ENCODE data around the gene UGT1A8. TPM values are rescaled to one million over a fixed set of nuclear protein-coding genes. Genes with fewer than 3 reads are reported as not detected.

Gene UGT1A8
- polyA plus RNA-seq, 1 experiment: not detected

- ChIA-PET CTCF (no interaction called here), POLR2A (no interaction called here)
- Histone ChIP-seq H3K27ac (ENCODE audit: low read depth, low read length) (no peak overlapping the region), H3K4me3 (ENCODE audit: low read depth, low read length) (no peak overlapping the region), H3K9me3 (ENCODE audit: control insufficient read depth, insufficient read depth, low read length) (no peaks in the 10 kb centered on the region; the same call in 1 of the 2 replicates), H3K27me3 (ENCODE audit: control insufficient read depth, insufficient read depth, low read length) (peaks cover 11% of the 10 kb centered on the region)
- TF ChIP-seq CTCF (IDR thresholded peaks at IDR 0.05; ENCODE audit: low read depth, low read length): no peak
- no peak for DNase-seq (ENCODE audit: low read depth, low spot score)
These were observed 196.0 kb downstream of the UGT1A8 start for GRCh38 chr2:233813236-233814055.

DNA sequence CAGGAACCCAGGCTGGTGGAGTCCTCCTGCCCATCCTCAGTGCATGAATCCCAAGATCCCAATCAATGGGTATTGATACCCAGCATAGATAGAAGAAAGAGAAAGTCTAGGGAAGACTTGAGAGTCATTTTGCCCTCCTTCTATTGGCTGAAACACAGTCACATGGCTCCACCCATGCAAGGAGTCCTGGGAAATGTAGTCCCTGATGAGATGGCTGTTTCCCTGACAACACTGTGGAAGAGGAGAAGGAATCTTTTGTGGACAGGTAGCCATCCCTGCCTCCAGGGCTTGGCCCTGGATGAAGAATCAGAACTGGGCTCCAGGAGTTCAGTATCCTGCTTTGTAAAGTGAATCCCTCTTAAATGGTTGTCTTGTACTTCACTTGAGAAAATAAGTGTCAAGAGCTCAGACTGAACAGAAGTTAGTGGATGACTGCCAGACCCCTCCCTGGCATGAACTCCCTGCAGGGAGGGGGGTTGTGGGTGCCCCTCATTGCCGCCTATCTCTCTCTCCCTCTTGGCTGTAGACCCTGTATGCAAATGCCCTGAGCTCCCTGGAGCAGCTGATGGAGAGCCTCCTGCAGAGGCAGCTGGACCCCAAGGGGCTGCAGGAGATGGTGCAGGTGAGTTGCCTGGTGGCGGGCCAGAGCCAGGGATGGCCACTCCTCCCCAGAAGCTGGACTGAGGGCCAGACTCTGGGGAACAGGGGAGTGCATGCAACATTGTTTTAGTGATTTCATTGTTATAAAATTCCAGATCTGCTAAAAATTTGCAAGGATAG is 196.8 kb downstream of the UGT1A8 start:
- ChIA-PET CTCF (no interaction called here), POLR2A (no interaction called here)
- Histone ChIP-seq H3K27ac (ENCODE audit: low read depth, low read length) (no peak overlapping the region), H3K27me3 (ENCODE audit: control insufficient read depth, insufficient read depth, low read length) (peaks cover 4% of the 10 kb centered on the region), H3K9me3 (ENCODE audit: control insufficient read depth, insufficient read depth, low read length) (no peaks in the 10 kb centered on the region; the same call in 1 of the 2 replicates), H3K4me3 (ENCODE audit: low read depth, low read length) (no peak overlapping the region)
- TF ChIP-seq CTCF (IDR thresholded peaks at IDR 0.05; ENCODE audit: low read depth, low read length): no peak
- no peak for DNase-seq (ENCODE audit: low read depth, low spot score)

GRCh38 chr2:233815861-233816260 is 198.4 kb downstream of the UGT1A8 start:
- TF ChIP-seq CTCF (IDR thresholded peaks at IDR 0.05; ENCODE audit: low read depth, low read length): no peak
- Histone ChIP-seq H3K27me3 (ENCODE audit: control insufficient read depth, insufficient read depth, low read length) (peaks cover 4% of the 10 kb centered on the region), H3K27ac (ENCODE audit: low read depth, low read length) (no peak overlapping the region), H3K4me3 (ENCODE audit: low read depth, low read length) (no peak overlapping the region), H3K9me3 (ENCODE audit: control insufficient read depth, insufficient read depth, low read length) (no peaks in the 10 kb centered on the region; the same call in 1 of the 2 replicates)
- ChIA-PET POLR2A (no interaction called here), CTCF (no interaction called here)
- no peak for DNase-seq (ENCODE audit: low read depth, low spot score)

DNA sequence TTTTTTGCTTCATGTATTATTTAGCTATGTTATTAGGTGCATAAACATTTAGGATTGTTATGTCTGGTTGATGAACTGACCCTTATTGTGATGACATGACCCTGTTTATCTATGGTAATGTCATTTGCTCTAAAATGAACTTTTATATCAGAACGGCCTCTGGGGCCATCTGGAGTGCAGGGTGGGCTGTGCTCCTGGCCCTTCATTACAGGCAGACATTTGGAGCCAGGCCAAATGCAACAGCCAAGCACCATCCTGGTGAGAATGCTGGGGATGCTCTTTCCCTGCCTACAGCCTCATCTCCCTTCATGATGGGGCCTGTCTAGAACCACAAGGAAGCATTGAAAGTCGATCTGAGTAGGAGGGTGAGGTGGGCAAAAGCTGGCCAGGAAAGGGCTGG is 198.9 kb downstream of the UGT1A8 start:
- no peak for TF ChIP-seq CTCF (IDR thresholded peaks at IDR 0.05; ENCODE audit: low read depth, low read length)
- no peak overlapping the region for H3K27ac ChIP-seq (ENCODE audit: low read depth, low read length)
- H3K4me3 ChIP-seq (ENCODE audit: low read depth, low read length): no peak overlapping the region
- no peak for DNase-seq (ENCODE audit: low read depth, low spot score)
- peaks cover 2% of the 10 kb centered on the region for H3K27me3 ChIP-seq (ENCODE audit: control insufficient read depth, insufficient read depth, low read length)
- POLR2A ChIA-PET: no interaction called here
- H3K9me3 ChIP-seq (ENCODE audit: control insufficient read depth, insufficient read depth, low read length): no peaks in the 10 kb centered on the region; the same call in 1 of the 2 replicates
- CTCF ChIA-PET: interaction anchor here (0.6 kb wide), 1 partner anchor 16 kb away, joined by 3 read pairs; no protein-coding TSS in a partner anchor

DNA sequence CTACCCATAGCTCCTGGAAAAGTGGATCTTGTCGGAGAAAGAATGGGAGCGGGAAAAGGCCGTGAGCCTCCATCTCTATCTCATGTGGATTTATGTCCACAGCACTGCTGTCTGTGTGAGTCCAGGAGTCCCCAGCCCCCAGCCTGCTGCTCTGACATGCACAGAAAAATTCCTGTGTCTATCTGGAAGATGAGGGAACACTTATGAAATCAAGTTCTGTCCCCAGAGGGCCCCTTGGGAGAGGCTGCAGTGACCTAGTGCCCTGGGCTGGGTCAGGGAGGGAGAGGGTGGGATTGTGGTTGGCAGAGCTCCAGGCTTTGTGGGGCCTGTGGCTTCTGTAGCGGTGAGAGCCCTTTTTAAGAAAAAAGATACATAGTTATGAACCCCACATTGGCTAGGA is 199.3 kb downstream of the UGT1A8 start:
- no peak for DNase-seq (ENCODE audit: low read depth, low spot score)
- CTCF ChIA-PET: interaction anchor here (0.6 kb wide), 1 partner anchor 16 kb away, joined by 3 read pairs; no protein-coding TSS in a partner anchor
- Histone ChIP-seq H3K27me3 (ENCODE audit: control insufficient read depth, insufficient read depth, low read length) (peaks cover 2% of the 10 kb centered on the region), H3K9me3 (ENCODE audit: control insufficient read depth, insufficient read depth, low read length) (no peaks in the 10 kb centered on the region; the same call in 1 of the 2 replicates), H3K27ac (ENCODE audit: low read depth, low read length) (no peak overlapping the region), H3K4me3 (ENCODE audit: low read depth, low read length) (no peak overlapping the region)
- TF ChIP-seq CTCF (IDR thresholded peaks at IDR 0.05; ENCODE audit: low read depth, low read length): no peak
- POLR2A ChIA-PET: no interaction called here

Data from AG04450 (cell line).